ENCODE data around the gene CSNK2A1. TPM values are rescaled to one million over a fixed set of nuclear protein-coding genes. Genes with fewer than 3 reads are reported as not detected.

CSNK2A1 gene
- total RNA-seq, 1 donor: 84.8 TPM

GRCh38 chr20:434221-434620 is 109.4 kb downstream of the CSNK2A1 start:
- no peak for DNase-seq (ENCODE audit: low read depth in 2 of 3, low spot score in 2 of 3)

- no peak for DNase-seq (ENCODE audit: low read depth in 2 of 3, low spot score in 2 of 3)
Measured at GRCh38 chr20:433300-433975, 110.2 kb downstream of the CSNK2A1 start.

GRCh38 chr20:432677-433299 is 110.8 kb downstream of the CSNK2A1 start:
- DNase-seq (ENCODE audit: low read depth in 2 of 3, low spot score in 2 of 3): no peak

- DNase-seq (ENCODE audit: low read depth in 2 of 3, low spot score in 2 of 3): no peak
Measured at GRCh38 chr20:432208-432607, 111.4 kb downstream of the CSNK2A1 start.

GRCh38 chr20:431012-431904 is 112.3 kb downstream of the CSNK2A1 start:
- DNase-seq (ENCODE audit: low read depth in 2 of 3, low spot score in 2 of 3): peak in 2 of 3 donors; percentile 73 to 85

- DNase-seq (ENCODE audit: low read depth in 2 of 3, low spot score in 2 of 3): no peak
Measured at GRCh38 chr20:430091-430999, 113.2 kb downstream of the CSNK2A1 start.

- DNase-seq (ENCODE audit: low read depth in 2 of 3, low spot score in 2 of 3): no peak
Measured at GRCh38 chr20:428658-429200, 114.9 kb downstream of the CSNK2A1 start.

- DNase-seq (ENCODE audit: low read depth in 2 of 3, low spot score in 2 of 3): no peak
Measured at GRCh38 chr20:427849-428657, 115.5 kb downstream of the CSNK2A1 start.

GRCh38 chr20:427401-427800 is 116.2 kb downstream of the CSNK2A1 start:
- DNase-seq (ENCODE audit: low read depth in 2 of 3, low spot score in 2 of 3): no peak

GRCh38 chr20:426566-426965 is 117.0 kb downstream of the CSNK2A1 start:
- no peak for DNase-seq (ENCODE audit: low read depth in 2 of 3, low spot score in 2 of 3)

Small RNA genes within 50 kb of the gene (small RNA-seq; reads per million reads assigned to genes)
- gene RF00019: not detected

Other genes starting within 250 kb of the CSNK2A1 start
- gene ZCCHC3, start 246.2 kb downstream of the CSNK2A1 start, total RNA-seq: 27.7 TPM
- 12.4 TPM for gene SOX12, start 218.2 kb downstream of the CSNK2A1 start, total RNA-seq
- 20.5 TPM for gene NRSN2, start 196.7 kb downstream of the CSNK2A1 start, total RNA-seq
- 33.1 TPM for gene TRIB3, start 163.0 kb downstream of the CSNK2A1 start, total RNA-seq
- gene RBCK1, start 135.5 kb downstream of the CSNK2A1 start, total RNA-seq: 91.8 TPM
- gene TBC1D20, start 81.3 kb downstream of the CSNK2A1 start, total RNA-seq: 32.9 TPM
- 0.81 TPM for gene TCF15, start 66.5 kb upstream of the CSNK2A1 start, total RNA-seq
- 8.1 TPM for gene SRXN1, start 109.4 kb upstream of the CSNK2A1 start, total RNA-seq
- gene SCRT2, start 132.0 kb upstream of the CSNK2A1 start, total RNA-seq: not detected
- gene SLC52A3, start 224.7 kb upstream of the CSNK2A1 start, total RNA-seq: 2.2 TPM